NCI-H1105 (cell line): Measurements from ENCODE around the gene RPGR.
A peak's percentile ranks its signal among the peaks of the same experiment; 100 is the strongest.

ENCODE experiments used
- DNase-seq: peaks from one replicate; lab custom pipeline; 2025; lab: John Stamatoyannopoulos, UW

The RPGR gene

DNA sequence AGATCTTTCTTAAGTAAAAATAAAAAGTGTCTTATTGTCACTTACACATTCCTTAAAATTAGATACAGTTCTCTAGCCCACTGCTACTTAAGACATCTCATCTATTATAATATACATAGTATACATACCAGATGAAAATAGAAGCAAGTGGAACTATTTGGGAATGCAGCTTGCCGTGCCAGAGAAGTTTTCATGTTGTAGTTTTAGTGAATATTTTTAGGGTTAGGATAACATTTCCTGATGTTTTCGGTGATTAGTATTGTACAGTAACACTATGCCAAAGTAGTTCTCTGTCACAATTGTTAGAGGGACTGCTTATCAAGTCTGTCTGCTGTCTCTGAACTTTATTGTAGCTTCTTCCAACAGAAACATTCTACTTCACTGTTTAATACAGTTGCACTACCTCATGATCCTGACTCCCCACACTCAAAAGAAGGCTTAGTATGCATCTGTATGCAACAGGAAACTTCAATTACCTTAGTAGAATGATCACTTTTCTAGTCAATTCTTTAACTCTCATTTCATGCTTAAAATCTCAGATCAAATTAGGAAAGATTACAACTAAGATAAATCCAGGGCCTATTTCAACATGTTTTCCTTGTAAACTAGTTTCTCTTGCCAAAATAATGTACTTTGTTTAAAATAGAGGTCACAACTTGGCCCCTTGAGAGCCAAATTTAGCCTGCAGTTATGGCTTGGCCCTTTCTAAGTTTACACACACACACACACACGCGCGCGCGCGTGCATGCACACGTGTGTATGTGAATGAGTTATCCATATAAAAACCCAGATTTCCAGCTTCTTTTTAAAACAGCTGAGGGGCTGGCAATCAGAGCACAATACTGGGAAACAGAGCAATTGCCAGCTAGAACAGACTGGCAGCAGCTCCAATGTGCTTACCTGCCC, 64.3 kb downstream of the RPGR start:
- DNase-seq: no peak

GRCh38 chrX:38260231-38260630, 67.1 kb downstream of the RPGR start:
- no peak for DNase-seq

GRCh38 chrX:38256019-38256418, 71.3 kb downstream of the RPGR start:
- no peak for DNase-seq

DNA sequence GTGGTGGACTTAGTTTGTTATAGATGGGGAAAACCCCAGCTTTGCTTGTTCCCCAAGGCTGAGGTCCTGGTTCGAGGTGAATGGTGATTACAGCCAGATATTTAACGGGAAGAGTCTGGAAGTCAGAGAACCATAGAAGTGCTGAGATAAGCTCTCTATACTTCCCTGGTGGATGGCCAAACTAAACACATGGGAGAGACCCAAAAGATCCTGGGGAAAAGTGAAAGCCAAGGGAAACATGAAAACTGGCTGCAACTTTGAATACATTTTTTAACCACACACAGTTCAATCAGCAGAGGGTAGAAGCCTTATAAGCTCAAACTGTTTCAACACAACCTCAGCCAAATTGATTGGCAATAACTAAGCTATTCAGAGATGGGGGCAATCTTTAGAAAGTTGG, 77.3 kb downstream of the RPGR start:
- DNase-seq: no peak

DNA sequence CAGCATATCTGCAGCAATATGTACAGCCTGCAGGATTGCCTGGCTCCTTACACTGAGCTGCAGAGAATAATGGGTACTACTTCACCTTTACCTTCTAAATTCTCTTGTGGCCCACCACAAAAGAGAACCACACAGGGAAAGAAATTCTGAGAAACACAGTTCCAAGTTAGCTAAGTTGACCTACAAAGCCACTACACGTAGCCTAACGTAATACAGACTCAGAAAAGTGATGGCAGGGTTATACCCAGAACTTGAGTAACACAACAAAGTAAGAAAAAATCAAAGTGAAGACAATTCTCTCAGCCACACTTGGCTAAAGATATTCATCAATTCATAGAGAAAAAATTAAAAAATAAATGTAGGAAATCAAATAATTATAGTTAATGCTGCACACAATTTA, 80.3 kb downstream of the RPGR start:
- no peak for DNase-seq

DNA sequence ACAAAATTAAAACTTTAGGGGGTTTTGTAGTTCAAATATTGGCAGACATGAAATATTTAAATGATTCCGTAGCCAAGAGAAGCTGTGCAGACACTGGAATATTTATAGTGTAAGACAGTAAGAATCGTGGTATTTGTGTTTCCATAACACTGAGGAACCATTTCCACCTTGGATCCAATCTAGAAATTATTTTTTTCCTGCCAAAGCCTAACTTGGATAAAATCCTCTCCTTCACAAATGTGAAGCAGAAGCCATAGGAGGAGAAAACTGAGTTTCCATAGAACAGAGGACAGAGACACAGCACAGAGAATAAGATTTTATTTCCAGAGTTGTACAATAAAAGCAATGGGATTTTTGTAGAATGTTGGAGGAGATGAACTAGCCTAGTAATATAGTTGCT, 86.8 kb downstream of the RPGR start:
- DNase-seq: no peak

- no peak for DNase-seq
These were observed 90.3 kb downstream of the RPGR start for GRCh38 chrX:38236901-38237615.

- DNase-seq: no peak
These were observed 93.2 kb downstream of the RPGR start for GRCh38 chrX:38233891-38234667.

- DNase-seq: no peak
These were observed 95.1 kb downstream of the RPGR start for GRCh38 chrX:38232079-38232686.

DNA sequence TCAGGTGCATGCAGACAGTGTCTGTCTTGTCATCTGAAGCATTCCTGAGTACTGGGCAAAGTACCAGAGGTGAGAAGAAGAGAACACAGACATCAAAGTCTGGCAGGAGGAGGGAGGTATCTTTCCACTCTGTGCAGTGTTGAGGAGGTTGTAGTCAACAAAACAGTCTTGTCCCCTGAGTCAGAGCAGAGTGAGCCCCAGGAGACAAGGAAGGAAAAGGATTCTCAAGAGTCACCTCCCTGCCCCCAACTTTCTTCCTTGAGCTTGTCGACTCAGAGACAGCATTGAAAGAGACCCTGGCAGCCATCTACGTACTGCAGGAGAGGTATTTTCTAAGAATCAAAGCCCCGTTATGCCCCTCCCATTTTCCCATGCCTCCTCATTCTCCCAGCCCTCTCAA, 102.2 kb downstream of the RPGR start:
- DNase-seq: no peak

GRCh38 chrX:38224160-38224559, 103.1 kb downstream of the RPGR start:
- DNase-seq: no peak

DNA sequence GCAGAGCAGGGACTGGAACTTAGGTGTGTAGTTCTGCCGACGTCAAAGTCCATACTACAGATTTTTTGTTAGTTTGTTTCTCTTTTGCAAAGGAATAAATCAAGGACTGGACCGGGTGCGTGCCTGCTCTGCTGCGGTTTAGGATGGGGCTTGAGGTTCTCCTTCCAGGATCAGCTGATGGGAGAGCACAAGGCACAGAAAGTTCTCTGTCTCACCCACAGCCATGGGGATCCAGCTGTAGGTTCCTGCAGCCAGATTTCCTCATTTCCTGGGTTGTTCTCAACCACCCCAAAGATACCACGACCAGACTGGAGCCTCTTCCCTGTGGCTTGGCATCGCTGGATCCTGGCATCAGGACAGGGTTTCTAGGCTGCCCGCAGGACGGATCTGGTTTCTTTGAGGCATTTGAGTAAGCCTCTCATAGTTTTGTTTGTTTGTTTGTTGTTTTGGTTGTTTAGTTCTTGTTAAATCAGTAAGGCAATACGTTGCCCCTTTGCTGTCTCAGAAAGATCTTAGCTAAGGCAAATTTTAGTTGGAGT, 105.8 kb downstream of the RPGR start:
- no peak for DNase-seq

DNA sequence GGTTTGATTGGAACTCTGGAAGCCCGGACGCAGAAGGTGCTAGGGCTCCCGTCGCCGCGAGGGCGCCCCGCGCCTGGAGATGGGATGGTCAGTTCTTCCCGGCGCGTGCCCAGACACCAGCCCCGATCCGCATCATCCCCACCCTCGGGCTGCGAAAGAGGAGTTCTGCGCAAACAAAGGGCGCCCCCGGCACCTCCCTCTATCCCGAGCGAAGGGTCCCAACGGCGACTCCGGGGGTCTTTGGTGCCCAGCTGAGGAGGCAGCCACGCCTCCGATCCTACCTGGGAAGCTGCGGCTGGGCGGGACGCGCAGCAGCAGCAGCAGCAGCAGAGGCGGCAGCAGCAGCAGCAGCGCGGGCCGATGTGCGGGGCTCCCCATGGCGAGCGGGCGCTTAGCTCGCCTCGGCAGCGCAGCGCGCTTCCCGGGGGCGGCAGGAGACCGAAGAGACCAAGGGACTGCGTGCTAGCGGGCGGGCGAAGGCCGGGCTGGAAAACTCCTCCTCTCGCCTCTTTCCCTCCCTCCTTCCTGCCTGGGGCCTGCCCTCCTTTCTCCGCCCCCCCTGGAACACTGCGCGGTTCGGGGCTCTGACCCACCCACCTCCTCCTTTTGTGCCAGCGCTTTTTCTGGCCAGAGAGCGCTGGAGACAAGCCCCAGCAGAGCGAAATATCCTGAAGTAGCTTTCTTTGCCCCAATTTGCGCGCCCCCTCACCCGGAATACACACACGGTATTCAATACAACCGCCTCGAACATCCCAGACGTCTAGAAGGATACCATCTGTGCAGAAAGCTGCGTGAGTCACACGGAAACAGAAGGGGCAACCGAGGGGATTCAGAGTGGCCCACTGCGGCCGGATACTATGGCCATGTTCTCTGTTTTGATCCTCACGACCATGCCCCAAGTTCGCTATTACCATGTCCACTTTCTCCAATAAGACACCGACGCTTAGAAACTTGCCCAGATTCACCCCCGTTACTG, 106.6 kb downstream of the RPGR start, which contains the start of gene SRPX:
Gene SRPX (minus strand): TSS at position 457 of the 976 bp plus-strand sequence. CDS start 79 bp downstream, at position 378.
- DNase-seq: peak; percentile 0

DNA sequence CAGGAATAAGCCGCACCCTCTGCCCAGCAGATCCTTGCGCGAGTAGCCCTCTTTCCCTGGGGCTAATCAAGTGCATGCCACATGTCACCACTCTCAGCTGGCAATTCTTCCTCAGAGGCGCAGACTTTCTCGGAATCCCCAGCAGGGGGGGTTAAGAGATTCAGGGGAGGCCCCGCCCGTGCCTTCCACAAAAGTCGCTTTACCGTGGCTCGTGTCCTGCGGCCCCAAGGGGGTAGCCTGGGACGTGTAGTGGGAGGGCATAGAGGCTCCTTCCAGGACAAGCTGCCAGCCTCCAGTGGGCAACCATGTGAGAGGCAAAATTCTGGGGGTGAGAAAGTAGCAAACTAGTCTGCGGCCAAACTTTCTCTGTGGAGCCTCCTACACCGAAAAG, 107.3 kb downstream of the RPGR start:
- peak; percentile 14 for DNase-seq
